ENCODE results near the gene RABGAP1.
A peak's percentile ranks its signal among the peaks of the same experiment; 100 is the strongest.

RABGAP1 gene

GRCh38 chr9:123115146-123115913, 174.5 kb downstream of the RABGAP1 start:
- no peak for DNase-seq

GRCh38 chr9:123116036-123116435, 175.2 kb downstream of the RABGAP1 start:
- DNase-seq, result peak; percentile 10

GRCh38 chr9:123119566-123119965, 178.7 kb downstream of the RABGAP1 start:
- no peak for DNase-seq

GRCh38 chr9:123120131-123120530, 179.3 kb downstream of the RABGAP1 start:
- DNase-seq, result peak; percentile 18

GRCh38 chr9:123120953-123121352, 180.1 kb downstream of the RABGAP1 start:
- no peak for DNase-seq

- DNase-seq, result no peak
Observed at GRCh38 chr9:123121457-123121856, 180.6 kb downstream of the RABGAP1 start.

GRCh38 chr9:123127512-123128075, 186.8 kb downstream of the RABGAP1 start:
- no peak for DNase-seq

- no peak for DNase-seq
Observed at GRCh38 chr9:123128591-123128990, 187.8 kb downstream of the RABGAP1 start.

GRCh38 chr9:123129423-123129822, 188.6 kb downstream of the RABGAP1 start:
- no peak for DNase-seq

GRCh38 chr9:123131258-123131657, 190.4 kb downstream of the RABGAP1 start:
- no peak for DNase-seq

- DNase-seq, result no peak
Observed at GRCh38 chr9:123131993-123132392, 191.2 kb downstream of the RABGAP1 start.

- DNase-seq, result no peak
Observed at GRCh38 chr9:123132696-123133095, 191.9 kb downstream of the RABGAP1 start.

GRCh38 chr9:123135430-123135829, 194.6 kb downstream of the RABGAP1 start:
- DNase-seq, result no peak

- no peak for DNase-seq
Observed at GRCh38 chr9:123138163-123138562, 197.3 kb downstream of the RABGAP1 start.

GRCh38 chr9:123149067-123149466, 208.2 kb downstream of the RABGAP1 start:
- no peak for DNase-seq

- DNase-seq, result no peak
Observed at GRCh38 chr9:123150708-123151503, 210.1 kb downstream of the RABGAP1 start.

Data from NCI-H2227 treated with DMSO at 0.1 percent for 48 hours (cell line).